HG03439 (cell line): ENCODE data around the gene MAP3K21.
A peak's percentile ranks its signal among the peaks of the same experiment; 100 is the strongest.

Experiments
- ATAC-seq: cut with Tn5 transposase; IDR thresholded peaks from one replicate; pipeline ENCODE4 v1.9.1; 2021; ENCODE audit warnings: mild to moderate bottlenecking, moderate library complexity; ENCODE audit not compliant: unreplicated experiment

The MAP3K21 gene

DNA sequence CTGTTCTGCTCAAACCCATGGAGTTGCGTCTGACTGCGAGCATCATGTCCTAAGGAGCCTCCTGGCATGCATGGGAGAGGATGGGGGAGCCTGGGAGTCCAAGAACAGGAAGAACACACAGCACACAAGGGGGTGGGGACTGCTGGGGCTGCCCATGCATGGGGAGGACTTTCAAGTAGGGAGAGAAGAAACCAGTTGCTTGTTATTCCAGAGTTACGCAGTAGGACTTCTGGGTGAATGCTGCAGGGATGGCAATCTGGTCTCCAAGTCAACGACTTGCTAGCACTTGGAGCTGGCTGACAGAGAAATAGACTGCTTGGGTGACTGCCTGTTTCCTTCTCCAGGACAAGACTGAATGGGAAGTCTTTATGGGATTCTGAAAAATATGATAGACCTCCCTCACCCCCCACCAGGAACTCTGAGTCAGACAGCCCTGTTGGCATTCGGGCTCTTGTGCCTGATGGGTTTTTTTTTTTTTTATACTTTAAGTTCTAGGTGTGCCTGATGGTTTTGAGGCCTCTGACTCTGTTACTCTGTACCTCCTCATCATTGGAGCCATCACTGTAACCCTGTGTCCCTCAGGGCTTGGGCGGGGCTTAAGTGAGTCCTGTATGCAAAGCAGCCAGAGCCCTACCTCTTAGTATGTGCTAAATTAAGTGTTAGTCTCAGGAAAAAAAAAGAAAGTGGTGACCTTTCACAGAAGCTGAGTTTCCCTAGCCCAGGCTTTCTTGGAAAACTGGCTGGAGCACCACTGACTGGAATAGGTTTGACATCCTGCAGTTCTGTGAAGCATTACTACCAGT, 30.3 kb downstream of the MAP3K21 start:
- ATAC-seq, result no peak

DNA sequence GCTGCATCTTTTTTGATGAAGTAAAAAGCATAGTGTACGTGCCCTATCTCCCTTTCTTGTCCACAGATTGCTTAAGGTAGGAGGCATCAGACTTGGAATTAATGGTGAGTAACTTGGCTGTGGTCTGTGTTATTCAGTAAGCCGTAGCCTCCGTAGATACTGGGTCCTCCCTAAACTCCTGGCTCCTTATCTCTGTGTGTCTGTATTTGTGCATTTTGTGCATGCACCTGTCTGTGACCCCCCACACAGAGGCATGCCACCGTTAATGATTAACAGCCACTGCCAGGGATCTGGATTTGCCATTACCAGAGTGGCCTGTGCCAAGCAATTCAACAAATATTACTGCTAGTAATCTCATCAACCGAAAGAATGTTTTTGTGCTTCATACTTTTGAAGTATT, 31.9 kb downstream of the MAP3K21 start:
- no peak for ATAC-seq

DNA sequence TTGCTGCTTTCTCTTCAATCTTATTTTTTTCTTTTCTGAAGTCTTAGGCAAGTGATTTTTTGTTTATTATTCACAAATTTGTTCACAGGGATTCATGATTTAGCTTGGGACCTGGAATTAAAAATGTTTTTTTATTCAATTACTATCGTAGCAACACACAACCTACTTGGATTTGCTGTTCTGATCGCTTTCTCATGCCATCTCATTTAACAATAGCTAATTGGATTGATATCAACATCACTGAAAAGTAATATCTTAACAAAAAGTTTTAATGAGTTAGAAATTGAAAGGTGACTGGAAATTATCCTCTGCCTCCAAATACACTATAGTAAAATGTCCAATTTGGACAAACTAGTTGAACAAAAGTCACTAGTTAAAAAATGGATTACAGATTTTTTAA, 32.4 kb downstream of the MAP3K21 start:
- ATAC-seq, result no peak

DNA sequence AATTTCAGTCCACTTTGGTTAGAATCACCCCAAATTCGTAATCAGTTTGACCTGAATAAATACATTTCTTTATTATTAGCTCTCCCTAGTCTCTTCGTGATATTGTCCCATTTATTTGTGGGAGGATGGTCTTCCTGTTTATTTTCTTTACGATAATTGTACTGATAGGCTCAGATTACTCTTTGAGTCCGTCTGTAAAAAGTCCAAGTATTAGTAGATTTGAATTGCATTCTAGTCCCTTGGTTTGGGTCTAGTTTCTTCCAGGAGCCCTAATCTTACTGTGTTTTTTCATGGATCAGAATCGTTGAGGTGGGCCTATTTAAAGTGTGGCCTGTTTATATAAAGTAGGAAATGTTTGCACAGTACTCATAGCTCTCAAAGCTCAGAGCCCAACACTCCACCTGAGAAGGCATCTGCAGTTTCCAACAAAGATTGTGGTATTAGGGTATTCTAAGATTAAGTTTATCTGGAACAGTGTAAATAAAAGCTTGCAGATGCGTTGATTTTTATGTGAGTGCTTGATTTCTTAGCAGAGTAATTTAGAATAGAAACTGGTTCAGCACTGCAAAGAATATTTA, 33.1 kb downstream of the MAP3K21 start:
- no peak for ATAC-seq

DNA sequence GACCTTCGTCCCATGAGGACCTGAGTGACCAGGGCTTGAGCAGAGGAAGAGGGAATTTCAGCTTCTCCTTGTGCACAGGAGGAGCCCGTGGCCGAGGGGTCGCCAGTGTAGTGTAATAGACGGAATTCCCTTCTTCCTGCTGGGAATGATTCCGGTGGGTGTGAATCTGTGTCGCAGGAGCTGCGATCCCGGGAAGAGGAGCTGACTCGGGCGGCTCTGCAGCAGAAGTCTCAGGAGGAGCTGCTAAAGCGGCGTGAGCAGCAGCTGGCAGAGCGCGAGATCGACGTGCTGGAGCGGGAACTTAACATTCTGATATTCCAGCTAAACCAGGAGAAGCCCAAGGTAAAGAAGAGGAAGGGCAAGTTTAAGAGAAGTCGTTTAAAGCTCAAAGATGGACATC, 34.4 kb downstream of the MAP3K21 start:
- ATAC-seq, result no peak

DNA sequence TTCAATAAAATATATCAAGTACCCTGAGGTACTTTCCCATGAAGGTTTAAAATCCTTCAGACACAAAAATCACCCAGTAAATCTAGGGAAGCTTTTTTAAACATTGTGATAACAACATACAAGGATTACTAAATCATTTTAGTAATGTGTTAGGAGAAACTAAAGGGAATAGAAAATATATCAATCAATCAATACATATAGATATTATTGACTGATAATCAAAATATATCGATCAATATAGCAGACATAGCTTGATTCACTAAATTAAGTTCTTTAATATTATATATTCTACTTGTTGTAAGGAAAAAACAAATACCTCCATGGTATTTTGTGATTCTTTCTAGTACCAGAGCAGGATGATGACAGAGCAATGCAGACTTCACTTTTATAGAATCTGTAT, 35.2 kb downstream of the MAP3K21 start:
- ATAC-seq, result no peak

DNA sequence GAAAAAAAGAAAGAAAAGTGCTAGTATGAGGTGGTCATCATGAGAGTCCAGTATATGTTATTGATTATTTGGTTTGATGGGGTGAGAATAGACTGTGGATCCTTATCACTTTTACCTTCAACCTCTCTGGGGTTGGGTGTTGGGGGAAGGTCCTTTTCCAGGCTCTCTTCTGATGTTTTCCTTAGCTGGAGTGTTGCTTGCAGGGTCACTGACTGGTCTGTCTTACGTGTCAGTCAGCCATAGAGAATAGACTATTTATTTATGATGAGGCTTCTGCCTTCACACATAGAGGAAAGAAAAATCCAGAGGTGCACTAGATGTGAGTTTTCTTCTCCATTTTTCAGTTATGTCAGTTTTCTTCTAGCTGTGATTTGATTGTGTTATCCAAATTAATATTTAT, 36.5 kb downstream of the MAP3K21 start:
- no peak for ATAC-seq

DNA sequence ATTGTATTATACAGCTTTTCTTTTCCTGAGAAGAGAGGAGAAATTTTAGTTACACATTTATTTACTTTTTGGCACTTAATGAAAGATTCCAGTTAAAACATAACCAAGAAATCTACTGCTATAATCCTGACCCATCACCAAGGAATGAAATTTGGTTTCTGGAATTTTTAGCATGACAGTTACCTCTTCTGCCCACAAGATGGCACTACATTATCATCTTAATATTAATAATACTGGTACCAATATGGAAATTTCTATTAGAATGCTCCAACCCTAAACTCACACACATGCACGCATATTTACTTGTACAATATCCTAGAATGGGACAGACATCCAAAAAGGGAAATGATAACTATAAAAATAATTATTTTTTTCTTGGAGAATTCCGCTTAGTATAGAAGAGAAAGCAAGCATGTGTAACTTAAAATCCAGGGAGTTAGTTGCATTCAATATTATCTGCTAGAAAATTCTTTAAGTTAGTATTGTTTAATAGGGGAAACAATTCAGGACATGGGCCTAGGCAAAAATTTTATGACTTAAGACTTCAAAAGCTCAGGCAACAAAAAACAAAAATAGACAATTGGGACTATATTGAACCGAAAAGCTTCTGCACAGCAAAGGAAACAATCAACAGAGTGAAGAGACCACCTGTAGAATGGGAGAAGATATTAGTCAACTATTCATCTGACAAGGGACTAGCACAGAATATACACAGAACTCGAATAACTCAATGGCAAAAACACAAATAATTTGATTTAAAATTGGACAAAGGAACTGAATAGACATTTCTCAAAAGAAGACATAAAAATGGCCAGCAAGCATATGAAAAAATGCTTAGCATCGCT, 37.4 kb downstream of the MAP3K21 start:
- no peak for ATAC-seq

DNA sequence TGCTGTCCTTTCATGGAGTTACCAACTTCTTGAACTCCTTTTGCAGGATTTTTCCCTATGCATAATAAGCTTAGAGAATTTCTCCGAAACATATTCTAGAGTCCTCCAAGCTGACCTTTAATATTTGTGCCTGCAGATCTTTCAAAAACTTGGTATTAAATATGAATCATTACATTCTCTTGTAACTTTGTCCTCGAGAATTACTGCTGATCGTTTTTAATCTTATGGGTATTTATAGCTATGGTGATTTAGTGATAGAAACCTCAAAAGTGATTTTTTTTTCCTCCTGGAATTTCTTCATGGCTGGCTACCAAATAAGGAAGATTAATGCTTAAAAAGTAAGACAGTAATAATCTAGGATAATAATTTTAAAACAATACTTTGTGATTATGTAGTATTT, 39.1 kb downstream of the MAP3K21 start:
- no peak for ATAC-seq

DNA sequence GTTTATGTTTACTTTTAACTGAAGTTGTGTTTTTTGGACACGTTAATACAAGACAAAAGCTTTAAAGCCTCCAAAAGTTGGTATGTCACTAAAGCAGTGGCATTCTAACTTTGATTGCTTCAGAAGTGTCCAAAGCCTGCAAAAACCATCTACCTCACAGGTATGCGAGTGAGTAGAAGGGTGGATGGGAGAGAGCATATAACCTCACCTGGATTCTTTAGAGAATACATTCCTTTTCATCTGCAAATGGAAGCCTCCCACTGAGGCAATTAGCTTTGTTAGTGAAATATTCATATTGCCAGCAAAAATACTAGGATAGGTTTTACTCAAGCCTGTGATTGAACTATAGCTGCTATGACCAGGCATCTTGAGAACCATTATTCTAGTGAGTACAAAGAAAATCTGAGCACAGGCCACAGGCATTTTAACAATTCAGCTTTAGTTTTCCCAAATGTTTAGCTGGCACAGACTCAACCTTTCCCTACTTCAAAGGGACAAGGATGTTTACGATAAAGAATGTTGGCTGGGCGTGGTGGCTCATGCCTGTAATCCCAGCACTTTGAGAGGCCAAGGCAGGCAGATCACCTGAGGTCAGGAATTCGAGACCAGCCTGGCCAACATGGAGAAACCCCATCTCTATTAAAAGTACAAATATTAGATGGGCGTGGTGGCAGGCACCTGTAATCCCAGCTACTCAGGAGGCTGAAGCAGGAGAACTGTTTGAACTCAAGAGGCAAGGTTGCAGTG, 39.7 kb downstream of the MAP3K21 start:
- no peak for ATAC-seq

DNA sequence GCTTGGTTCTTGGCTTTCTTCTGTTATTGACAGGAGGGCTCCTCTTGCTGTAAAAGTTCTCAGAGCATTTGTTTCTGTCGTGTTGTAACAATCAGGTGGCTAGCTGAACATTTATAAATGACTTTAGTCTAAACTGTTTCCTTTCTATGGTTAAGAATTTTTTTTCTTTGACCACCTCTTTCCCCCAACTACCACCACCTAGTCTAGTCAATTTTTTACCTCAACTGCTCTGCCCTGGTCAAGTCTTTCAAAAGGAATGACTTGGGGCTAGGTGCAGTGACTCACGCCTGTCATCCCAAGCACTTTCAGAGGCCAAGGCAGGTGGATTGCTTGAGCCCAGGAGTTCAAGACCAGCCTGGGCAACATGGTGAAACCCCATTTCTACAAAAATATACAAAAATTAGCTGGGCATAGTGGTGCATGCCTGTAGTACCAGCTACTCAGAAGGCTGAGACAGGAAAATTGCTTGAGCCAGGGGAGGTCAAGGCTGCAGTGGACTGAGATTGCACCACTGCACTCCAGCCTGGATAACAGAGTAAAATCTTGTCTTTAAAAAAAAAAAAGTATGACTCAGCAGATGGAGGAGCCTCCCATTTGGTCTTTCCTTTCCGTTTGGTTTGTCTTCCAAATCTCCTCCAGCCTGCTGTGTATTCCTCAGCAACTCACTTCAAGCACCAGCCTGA, 40.7 kb downstream of the MAP3K21 start:
- no peak for ATAC-seq

DNA sequence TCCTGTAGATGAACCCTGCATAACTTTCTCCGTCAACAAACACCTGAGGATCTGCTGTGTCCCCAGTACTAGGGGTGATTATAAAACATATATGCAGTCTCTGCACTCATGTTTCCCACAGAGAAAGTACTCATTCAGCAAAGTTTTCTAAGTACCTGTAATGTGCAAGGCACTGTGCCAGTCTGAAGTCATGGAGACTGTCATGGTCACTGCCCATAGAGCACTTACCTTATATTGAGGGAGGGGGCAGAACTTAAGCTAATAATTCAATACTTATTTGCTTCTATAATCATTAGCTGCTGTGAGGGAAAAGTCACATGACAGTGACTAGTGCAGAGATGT, 41.2 kb downstream of the MAP3K21 start:
- no peak for ATAC-seq

DNA sequence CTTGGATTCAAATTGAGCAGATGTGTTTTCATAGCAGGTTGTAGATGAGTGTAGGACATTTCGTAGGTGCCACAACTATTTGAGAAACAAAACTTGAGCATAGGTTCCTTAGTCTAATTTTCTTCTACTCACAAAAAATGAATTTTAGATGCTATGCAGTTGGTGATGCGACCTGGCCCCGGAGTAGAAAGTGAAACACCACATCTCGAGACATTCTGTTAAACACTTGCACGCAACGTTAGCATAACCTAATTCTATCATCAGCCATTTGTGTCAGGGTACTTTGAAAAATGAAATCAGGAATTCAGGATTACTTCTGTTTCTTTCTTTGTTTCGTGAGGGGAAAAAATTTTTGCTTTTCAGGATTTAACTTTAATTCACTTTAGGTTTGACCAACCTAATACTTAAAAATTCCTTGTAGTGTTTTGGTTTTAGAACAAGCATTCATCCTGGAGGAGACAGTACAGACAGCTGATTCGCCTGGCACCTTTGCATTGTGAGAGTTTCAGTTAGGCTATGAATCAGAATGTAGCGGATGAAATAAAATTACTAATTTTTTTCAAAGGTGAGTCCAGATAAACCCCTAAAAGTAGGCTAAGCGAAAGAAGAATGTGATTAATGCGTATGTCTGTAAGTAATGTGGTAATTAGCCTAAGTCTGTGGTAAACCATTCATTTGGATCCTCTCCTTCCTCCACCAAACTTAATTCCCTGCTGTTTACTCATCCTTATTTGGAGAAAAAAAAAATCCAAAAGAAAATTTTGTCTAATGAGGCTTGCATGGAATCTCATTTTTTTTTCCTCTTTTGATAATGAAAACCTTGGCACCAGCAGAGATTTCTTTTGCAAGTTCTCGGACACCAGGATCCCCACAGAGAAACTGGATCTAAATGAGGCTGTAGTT, 44.9 kb downstream of the MAP3K21 start:
- no peak for ATAC-seq

DNA sequence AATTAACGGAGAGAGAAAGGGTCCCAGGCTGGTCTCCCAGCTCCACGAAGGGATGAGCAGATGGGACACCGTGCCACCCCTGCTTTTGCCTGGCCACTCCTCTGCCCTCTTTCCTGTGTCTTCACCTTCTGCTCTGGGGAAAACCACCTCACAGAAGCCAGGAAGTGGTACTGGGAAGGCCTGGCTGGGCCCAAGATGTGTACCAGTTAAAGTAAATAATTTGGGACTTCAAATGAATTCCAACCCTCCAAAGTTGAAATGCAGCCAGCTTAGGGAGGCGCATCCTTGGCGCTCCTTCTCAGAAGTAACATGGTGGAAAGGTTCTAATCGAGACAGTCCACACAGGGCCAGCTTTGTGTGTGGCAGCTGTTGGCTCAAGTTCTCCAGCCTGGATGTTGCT, 45.7 kb downstream of the MAP3K21 start:
- ATAC-seq, result no peak

DNA sequence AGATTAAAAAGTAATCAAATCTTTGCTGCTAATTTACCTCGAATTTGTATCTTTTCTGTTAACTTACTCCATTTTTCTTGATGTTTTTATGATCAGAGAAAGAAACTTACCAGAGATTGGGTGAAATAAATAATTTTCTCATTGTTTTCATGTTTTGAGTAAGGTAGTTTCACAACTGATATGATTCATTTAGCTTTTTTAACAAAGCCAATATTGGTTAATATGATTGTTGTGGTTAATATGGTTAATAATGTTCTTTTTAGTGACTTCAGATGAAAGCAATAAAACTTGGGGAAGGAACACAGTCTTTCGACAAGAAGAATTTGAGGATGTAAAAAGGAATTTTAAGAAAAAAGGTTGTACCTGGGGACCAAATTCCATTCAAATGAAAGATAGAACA, 48.1 kb downstream of the MAP3K21 start:
- no peak for ATAC-seq

DNA sequence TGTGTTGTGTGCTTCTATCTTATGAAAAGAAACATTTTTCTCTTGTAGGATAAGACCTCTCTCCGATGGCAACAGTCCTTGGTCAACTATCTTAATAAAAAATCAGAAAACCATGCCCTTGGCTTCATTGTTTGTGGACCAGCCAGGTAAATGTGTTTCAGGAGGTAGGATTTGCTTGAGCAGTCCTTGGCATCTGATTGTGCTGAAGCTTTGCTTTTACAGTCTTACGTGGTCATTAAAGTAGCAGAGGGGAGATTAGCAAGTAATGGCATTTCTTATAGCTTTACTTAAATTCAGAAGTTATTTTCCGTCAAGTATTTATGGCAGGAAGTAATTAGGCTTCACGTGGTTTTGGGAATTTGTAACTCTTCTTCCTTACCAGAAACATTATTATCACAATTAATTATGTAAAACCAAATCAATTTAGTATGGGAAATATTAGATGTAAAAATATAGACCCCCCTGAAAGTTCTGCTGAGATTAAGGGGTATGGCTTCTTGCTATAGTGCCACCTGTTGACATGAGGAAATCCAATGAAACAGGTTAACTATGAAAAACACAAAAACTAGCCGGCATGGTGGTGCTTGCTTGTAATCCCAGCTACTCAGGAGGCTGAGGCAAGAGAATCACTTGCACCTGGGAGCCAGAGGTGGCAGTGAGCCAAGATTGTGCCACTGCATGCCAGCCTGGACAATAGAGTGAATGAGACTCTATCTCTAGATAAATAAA, 49.0 kb downstream of the MAP3K21 start:
- no peak for ATAC-seq

DNA sequence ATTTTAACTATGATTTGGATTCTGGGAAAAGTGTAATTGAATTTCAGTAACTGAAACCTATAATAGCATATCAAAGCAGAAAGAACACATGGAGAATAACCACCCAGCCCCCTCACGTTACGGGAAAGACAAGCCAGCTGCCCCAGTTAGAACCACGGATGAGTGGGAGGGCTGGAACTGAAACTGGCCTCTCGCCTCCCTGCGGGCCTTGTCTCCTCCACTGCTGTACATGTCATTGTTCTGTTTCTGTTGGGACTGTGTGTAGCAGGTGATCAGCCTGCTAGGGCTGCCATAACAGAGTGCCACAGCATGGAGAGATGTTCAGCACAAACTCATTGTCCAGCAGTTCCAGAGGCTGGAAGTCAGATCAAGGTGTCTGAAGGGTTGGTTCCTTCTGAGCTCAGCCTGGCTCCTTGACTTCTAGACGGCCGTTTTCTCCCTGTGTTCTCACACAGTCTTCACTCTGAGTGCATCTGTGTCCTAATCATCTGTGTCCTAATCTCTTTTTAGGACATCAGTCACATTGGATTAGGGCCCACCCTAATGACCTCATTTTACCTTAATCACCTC, 52.4 kb downstream of the MAP3K21 start:
- ATAC-seq, result peak; percentile 85

DNA sequence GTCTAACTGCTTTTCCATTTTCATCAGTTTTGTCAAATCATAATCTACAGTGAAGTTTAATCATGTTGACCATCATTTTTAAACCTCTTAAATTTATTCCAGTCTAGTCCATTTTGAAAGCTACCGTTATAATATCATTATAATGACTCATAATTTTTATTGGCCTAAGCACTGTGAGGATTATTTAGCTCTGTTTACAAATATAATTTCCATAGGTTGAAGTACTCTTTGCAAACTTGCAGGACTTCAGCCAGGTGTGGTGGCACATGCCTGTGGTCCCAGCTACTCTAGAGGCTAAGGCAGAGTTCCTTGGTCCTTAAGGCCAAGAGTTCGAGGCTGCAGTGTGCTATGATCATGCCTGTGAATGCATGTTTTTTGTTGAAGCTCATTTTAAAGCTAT, 54.3 kb downstream of the MAP3K21 start:
- no peak for ATAC-seq

DNA sequence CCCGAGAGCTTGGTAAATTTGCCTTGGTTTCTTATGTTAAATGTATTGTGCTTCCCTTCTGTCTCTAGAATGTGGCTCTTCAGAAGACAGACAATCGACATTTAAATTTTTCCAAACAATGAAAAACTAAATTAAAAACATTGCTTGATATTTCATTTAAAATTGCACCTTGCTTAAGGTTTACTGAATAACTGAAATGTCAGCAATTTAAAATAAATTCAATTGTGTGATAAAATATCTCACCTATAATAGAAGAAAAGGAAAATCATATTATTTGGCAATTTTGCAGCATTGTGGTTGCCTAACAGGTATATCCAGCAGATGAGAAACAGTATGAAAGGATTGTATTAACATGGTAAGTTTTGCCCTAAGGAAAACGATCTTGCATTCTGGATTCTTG, 56.5 kb downstream of the MAP3K21 start:
- ATAC-seq, result no peak
